GM19395 (cell line): Measurements from ENCODE around the gene CLMN.

Experiments
- ATAC-seq: cut with Tn5 transposase; IDR thresholded peaks from one replicate; pipeline ENCODE4 v1.9.1; 2021; ENCODE audit warnings: mild to moderate bottlenecking, moderate library complexity; ENCODE audit not compliant: unreplicated experiment

CLMN gene

GRCh38 chr14:95245334-95245733, 74.4 kb downstream of the CLMN start:
- no peak for ATAC-seq

- no peak for ATAC-seq
Measured at GRCh38 chr14:95244587-95244986, 75.1 kb downstream of the CLMN start.

GRCh38 chr14:95242870-95243269, 76.8 kb downstream of the CLMN start:
- no peak for ATAC-seq

- no peak for ATAC-seq
Measured at GRCh38 chr14:95240859-95241813, 78.6 kb downstream of the CLMN start.

- ATAC-seq, result no peak
Measured at GRCh38 chr14:95238487-95239298, 81.0 kb downstream of the CLMN start.

GRCh38 chr14:95237958-95238340, 81.8 kb downstream of the CLMN start:
- ATAC-seq, result no peak

- ATAC-seq, result no peak
Measured at GRCh38 chr14:95237121-95237957, 82.4 kb downstream of the CLMN start.

- no peak for ATAC-seq
Measured at GRCh38 chr14:95236221-95236620, 83.5 kb downstream of the CLMN start.

GRCh38 chr14:95235767-95236166, 83.9 kb downstream of the CLMN start:
- no peak for ATAC-seq

GRCh38 chr14:95235351-95235750, 84.4 kb downstream of the CLMN start:
- ATAC-seq, result no peak

- ATAC-seq, result no peak
Measured at GRCh38 chr14:95234426-95234825, 85.3 kb downstream of the CLMN start.

- ATAC-seq, result peak; percentile 96
Measured at GRCh38 chr14:95233702-95234241, 85.9 kb downstream of the CLMN start.

- no peak for ATAC-seq
Measured at GRCh38 chr14:95232894-95233584, 86.7 kb downstream of the CLMN start.

- ATAC-seq, result no peak
Measured at GRCh38 chr14:95231966-95232633, 87.6 kb downstream of the CLMN start.

- ATAC-seq, result no peak
Measured at GRCh38 chr14:95229749-95230148, 90.0 kb downstream of the CLMN start.

- no peak for ATAC-seq
Measured at GRCh38 chr14:95228240-95228639, 91.5 kb downstream of the CLMN start.

- no peak for ATAC-seq
Measured at GRCh38 chr14:95227279-95227860, 92.3 kb downstream of the CLMN start.

GRCh38 chr14:95226801-95227200, 92.9 kb downstream of the CLMN start:
- ATAC-seq, result no peak

- no peak for ATAC-seq
Measured at GRCh38 chr14:95225251-95225887, 94.3 kb downstream of the CLMN start.
